GM19035 (cell line): ENCODE results near the gene WDR53.
"Not testable (repeated sequence)": the region's sequence is repeated elsewhere in the genome, so short reads cannot be mapped to it uniquely, and the experiment has no call there.

Source experiments
- ATAC-seq: cut with Tn5 transposase; IDR thresholded peaks from one replicate; pipeline ENCODE4 v1.9.1; 2021; ENCODE audit not compliant: unreplicated experiment

Gene WDR53

DNA sequence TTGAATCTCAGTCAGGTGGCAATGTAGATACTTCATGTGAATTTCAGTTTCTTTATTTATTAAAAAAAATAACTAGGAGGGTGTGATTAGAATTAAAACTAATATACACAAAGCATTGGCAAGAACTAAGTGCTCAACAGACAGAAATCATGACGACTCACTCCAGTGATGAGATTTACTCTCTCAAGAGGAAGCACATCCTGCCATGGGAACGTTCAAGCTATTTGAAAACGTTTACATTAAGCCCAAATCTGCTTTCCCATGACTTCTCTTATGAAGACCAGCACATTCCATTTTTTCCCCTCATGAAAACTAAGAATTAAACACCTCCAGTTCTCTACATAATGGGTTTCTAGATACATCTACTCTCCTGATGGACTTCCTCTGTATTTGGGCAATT lies 8.5 kb downstream of the WDR53 start:
- ATAC-seq: no peak

DNA sequence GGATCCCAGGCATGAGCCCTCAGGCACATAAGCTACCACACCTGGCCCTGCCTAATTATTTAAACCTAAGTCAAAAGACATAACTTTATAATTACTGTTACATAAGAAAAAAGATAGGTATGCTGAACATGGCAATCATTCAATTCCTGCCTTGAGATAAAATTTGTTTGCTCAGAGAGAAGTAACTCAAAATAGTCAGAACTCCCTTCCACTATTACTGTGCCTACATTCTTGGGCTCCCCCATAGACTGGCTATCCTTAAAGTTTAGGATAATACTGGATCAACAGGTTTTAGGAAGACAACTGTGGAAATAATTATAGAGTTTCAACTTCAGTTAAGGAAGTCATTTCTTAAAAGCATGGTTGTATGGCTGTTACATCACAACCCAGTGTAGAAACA lies 9.9 kb downstream of the WDR53 start:
- no peak for ATAC-seq

DNA sequence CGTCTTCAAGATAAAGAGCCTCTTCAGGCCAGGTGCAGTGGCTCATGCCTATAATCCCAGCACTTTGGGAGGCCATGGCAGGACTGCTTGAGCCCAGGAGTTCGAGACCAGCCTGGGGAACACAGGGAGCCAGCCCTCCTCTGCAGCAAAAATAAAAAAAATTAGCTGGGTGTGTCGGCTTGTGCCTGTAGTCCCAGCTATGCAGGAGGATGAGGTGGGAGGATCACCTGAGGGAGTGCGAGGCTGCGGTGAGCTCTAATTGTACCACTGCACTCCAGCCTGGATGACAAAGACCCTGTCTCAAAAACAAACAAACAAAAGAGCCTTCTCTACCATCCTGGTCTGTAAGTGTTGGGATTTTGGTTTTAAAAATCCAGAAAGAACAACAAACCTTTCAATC lies 11.1 kb downstream of the WDR53 start:
- no peak for ATAC-seq

DNA sequence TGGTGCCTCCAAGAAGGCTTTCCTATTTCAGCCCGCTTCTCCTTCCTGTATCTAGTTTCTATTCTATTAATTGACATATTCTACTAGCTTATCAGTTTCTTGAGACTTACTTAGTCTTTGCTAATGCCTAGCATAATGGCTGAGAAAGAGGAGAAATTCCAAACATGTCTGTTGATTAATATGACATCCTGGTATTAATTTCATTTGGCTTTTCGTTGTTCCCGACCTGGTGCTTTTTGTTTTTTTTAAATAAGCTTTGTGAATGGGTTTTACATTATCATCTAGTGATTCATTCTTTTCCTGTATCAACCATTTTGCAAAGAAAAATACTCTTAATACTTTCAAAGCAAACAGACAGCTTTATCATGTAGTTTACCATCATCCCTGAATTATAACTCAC lies 13.1 kb downstream of the WDR53 start:
- ATAC-seq: no peak

DNA sequence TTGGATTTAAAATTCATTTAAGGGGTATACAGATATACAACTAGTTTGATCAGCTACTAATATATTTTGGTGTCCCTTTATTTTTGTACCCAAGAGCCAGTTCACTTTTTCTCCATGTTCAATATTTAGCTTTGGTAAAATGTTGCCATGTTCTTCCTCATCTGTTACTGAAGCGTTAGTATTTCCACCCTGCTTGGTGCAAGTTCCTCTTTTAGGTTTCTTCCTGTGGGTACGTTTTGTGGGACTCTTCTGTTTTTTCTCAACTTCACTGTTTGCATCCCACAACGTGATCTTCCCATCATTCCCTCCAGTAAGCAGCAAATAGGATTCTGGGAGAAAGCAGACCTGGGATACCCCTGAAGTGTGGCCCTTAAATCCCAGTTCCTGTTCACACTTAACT lies 14.1 kb downstream of the WDR53 start:
- ATAC-seq: no peak

DNA sequence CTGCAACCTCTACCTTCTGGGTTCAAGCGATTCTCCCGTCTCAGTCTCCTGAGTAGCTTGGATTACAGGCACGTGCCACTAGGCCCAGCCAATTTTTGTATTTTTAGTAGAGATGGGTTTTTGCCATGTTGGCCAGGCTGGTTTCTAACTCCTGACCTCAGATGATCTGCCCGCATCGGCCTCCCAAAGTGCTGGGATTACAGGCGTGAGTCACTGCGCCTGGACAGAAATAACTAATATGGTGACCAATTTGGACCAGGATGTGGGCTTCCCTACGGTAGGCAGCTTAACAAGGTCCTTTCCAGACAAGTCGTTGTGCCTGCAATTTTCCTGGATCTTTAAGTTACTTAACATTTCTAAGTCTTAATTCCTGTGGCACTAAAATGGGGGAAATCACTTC lies 14.8 kb downstream of the WDR53 start:
- no peak for ATAC-seq

DNA sequence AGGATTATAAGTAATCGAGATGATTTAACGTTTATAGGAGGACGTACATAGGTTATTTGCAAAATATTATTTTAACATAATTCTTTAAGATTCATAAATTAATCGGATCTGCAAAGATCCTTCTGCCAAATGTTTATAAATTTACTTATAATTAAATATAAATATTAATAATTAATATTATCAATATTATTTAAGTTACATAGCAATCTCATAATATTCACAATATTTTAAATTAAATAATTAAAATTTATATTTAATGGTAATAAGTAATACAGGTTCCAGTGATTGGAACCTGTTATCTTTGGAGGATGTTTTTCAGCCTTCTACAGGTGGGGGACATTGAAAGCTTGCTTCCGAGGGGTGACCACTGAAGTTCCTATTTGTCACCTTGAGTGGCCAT lies 16.1 kb downstream of the WDR53 start:
- no peak for ATAC-seq

DNA sequence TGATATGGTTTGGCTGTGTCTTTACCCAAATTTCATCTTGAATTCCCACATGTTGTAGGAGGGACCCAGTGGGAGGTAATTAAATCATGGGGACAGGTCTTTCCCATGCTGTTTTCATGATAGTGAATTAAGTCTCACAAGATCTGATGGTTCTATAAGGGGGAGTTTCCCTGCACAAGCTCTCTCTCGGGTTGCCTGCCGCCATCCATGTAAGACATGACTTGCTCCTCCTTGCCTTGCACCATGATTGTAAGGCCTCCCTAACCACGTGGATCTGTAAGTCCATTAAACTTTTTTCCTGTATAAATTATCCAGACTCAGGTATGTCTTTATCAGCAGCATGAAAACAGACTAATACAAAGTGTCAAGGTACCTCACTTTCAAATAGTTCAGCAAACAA lies 18.2 kb downstream of the WDR53 start:
- not testable (repeated sequence) for ATAC-seq

DNA sequence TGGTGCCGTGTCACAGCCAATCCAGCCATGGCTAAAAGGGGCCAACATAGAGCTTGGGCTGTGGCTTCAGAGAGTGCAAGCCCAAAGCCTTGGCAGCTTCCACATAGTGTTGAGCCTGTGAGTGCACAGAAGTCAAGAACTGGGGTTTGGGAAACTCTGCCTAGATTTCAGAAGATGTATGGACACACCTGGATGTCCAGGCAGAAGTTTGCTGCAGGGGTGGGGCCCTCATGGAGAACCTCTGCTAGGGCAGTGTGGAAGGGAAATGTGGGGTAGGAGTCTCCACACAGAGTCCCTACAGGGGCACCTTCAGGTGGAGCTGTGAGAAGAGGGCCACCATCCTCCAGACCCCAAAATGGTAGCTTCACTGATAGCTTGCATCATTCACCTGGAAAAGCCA lies 19.0 kb downstream of the WDR53 start:
- not testable (repeated sequence) for ATAC-seq

DNA sequence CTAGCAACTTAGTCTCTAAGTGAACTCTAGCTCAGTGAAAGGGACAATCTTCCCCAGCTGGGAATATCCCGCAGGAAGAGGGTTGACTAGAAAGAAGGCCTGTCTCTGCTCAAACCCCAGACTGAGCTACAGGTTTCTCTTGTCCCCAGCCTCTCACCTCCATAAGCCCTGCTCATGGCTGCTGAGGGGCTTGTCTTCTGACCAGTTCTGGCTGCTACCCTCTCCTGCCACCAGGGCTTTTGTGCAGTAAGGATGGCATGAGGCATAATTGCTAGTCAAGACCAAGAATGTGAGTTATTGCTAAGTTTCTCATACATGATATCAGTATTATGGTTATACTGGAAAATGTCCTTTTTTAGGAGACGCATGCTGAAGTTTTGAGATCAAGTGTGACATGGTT lies 21.3 kb downstream of the WDR53 start:
- ATAC-seq: no peak

DNA sequence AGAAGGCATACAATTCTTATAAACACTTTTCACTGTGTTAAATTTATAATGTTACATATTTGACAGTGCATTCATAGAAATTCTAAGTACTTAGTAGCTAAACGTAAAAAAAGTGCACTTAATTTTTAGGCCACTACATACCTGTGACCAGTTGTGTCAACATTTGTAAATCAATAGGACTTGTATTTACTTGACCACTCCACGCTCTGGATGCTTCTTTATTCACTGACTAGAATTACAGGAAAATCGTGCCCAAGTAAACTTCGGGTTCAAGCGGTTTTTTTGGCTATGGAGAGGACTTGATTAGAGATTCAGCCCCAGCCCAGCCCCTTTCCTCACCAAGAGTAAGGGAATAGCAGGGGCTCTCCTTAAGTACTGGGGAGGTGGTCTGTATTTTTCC lies 21.8 kb downstream of the WDR53 start:
- no peak for ATAC-seq

DNA sequence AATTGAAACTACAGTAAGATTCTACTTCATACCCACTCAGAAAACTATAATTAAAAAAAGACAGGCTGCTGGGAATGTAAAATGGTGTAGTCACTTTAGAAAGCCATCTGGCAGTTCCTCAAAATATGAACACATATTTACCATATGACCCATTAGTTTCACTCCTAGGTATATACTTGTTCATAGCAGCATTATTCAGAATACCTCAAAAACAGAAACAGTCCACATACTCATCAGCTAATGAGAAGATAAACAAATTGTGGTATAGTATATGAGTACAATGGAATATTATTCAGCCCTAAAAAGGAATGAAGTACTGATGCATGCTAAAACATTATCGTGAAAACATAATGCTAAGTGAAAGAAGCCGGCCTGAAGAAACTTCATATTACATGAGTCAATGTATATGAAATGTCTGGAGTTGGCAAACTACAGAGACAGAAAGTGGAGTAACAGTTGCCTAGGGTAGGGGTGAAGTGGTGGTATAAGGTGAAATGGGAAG lies 23.8 kb downstream of the WDR53 start:
- ATAC-seq: no peak

DNA sequence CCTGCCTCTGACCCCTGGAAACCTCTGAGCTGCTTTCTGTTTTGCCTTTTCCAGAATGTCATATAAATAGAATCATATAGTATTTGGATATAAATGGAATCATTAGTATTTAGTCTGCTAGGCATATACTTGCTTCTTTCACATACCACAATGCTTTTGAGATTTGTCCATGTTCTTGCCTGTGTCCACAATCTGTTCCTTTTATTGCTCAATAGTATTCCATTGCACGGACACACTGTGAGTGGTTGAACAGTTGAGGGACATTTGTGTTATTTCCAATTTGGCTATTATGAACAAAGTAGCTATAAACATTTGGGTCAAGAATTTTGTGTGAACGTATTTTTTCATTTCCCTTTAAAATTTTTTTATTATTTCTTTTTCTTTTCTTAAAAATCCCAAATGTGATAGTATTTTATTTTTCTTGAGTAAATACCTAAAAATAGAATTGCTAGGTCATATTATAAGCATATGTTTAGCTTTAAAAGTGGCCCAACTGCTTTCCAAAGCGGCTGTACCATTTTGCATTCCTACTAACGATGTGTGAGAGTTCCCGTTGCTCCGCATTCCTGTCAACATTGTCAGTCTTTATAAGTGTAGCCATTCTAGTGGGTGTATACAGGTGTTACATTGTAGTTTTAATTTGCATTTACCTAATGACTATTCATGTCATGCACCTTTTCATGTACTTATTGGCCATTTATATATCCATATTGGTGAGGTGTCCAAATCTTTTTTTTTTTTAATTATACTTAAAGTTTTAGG lies 26.5 kb downstream of the WDR53 start:
- no peak for ATAC-seq

DNA sequence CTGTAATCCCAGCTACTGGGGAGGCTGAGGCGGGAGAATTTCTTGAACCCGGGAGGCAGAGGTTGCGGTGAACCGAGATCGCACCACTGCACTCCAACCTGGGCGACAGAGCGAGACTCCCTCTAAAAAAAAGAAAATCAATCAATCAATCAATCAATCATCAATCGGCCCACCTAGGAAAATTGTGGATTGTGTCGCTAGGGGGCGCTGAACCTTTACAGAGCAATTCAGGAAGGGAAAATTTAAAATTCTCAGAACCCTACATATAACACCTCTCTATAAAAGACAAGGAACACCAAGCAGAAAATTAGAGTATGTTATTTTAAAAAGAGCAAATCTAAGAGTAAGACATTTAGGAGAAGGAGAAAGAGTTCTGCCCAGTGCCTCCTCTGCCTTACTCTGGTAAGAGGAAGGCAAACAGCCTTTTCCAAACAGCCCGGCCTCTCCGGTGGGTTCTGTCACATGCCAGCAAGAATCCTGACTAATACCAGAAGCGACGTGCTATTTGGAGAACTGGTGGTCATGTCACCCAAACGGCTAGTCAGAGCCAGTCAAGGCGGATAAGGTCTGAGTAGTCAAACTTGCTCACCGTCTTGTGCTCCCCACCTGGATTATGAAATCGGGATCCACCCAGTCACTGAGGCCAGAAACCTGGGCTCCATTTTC lies 30.9 kb downstream of the WDR53 start:
- ATAC-seq: no peak

DNA sequence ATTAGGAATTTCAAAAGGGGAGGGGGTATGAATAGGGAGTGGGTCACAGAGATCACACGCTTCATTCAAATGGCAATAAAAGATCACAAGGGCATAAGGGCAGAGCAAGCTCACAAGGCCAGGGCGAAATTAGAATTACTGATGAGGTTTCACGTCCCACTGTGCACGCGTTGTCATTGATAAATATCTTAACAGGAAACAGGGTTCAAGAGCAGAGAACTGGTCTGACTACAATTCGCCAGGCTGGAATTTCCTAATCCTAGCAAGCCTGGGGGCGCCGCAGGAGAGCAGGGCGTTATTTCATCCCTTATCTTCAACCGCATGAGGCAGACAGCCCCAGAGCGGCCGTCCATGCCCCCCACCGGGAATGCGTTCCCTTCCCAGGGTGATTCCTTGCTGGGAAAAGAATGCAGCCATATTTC lies 35.1 kb downstream of the WDR53 start:
- no peak for ATAC-seq

DNA sequence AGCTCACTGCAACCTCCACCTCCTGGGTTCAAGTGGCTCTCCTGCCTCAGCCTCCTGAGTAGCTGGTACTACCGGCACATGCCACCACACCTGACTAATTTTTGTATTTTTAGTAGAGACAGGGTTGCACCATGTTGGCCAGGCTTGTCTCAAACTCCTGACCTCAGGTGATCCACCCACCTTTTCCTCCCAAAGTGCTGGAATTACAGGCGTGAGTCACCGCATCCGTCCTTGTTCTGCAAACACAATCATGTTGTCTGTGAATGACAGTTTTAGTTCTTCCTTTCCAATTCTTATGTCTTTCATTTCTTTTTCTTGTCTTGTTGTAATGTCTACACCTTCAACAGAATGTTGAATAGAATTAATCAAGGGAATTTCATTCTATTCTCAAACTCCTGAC lies 36.9 kb downstream of the WDR53 start:
- ATAC-seq: no peak

DNA sequence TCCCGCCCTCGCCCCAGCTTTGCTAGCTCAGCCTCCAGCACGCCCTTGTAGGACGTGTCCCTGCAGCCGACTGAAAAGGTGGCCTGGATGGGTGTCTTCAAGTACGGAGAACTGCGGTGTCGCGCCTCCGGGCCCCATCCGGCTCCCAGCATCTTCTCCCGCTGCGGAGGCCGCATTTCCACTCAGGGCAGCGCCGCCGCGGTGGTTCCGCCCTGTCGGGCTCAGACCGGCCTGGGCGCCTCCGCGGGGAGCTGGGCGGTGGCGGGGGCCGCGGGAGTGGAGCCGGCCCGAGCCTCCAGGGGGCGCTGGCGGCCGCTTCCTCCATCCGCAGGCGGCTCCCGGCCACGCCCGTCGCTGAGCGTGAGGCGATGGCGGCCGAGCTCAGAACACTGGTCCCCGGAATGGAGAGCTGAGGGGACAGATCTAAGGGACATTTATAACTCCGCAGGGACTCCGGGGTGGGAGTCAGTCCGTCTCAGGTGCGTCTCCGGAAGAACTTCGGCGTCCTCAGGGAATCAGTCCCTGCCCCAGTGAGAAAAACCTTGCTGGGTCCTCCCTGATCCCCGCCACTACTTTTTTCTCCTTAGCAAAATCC lies 39.6 kb downstream of the WDR53 start:
- ATAC-seq: peak; percentile 78

DNA sequence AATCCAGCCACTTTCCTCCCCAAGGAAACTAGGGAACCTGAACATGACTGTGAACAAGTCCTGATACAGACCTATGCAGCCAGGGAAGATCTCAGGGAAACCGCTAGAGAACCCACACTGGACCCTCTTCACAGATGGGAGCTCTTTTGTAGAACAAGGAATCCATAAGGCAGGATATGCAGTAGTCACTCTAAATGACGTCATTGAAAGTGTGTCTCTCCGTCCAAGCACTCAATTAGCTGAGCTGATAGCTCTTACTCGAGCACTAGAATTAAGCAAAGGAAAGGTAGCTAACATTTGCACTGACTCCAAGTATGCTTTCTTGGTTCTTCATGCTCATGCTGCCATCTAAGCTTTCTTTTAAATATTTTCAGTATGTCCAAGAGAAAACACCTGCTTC lies 43.2 kb downstream of the WDR53 start:
- no peak for ATAC-seq

DNA sequence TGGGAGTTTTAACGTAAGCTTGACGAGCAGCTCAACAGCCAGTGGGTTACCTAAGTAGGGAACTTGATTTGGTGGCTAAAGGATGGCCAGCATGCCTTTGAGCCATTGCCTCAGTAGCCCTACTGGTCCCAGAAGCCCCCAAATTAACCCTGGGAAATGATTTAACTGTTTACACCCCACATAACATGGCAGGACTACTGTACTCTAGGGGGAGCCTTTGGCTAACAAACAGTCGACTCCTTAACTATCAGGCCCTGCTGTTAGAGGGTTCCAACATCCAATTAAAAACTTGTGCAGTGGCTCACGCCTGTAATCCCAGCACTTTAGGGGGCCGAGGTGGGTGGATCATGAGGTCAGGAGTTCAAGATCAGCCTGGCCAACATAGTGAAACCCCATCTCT lies 43.8 kb downstream of the WDR53 start:
- ATAC-seq: no peak

DNA sequence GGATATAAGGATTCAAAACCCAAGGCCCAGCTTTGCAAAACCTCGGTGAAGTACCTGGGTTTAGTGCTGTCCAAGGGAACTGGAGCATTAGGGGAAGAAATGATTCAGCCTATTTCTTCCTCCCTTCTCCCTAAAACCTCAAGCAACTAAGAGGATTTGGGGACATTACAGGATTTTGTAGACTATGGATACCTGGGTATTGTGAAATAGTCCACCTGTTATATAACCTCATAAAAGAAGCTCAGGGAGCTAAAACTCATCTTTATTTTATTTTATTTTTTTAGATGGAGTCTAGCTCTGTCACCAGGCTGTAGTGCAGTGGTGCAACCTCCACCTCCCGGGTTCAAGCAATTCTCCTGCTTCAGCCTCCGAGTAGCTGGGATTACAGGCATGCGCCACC lies 44.5 kb downstream of the WDR53 start:
- no peak for ATAC-seq

DNA sequence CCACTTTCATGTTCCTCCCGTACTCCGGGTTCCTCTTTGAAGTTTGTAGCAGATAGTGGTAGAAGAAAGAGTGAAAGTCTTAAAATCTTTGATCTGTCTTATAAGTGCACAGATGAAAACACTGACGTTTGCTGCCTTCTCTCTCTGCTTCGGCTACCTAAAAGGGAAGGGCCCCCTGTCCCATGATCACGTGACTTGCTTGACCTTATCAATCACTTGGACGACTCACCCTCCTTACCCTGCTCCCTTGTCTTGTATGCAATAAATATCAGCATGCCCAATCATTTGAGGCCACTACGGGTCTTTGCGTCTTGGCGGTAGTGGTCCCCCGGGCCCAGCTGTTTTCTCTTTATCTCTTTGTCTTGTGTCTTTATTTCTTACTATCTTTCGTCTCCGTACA lies 47.1 kb downstream of the WDR53 start:
- not testable (repeated sequence) for ATAC-seq

DNA sequence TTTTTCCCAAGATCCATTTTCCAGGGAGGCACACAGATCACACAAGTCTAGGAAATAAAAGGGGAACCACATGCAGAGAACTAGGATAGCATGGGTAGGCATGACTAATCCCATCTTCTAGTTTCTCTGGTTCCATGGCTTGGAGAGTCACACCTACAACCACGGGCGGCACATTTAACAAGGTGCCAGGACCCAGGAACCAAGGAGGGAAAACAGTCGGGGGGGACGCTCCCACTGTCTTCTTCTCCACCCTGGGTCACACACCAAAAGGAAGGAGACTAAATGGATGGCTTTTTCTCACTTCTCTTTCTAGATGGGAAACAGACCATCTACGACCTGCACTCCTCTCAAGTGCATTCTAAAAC lies 48.7 kb downstream of the WDR53 start:
- no peak for ATAC-seq
